Stimulated activated memory B cell treated with anti-CD40 and anti-IgM and Interleukin-4, amounts not matched to agents 10 μg/mL and 1 μg/mL and 100 μg/mL, for 72 hours (primary cell): ENCODE data around the gene SPATA2L.
"Not testable (repeated sequence)": the region's sequence is repeated elsewhere in the genome, so short reads cannot be mapped to it uniquely, and the experiment has no call there.

Experiments
- ATAC-seq: fragments of 150-1000 bp; cut with Tn5 transposase; 2 replicates; pipeline ENCODE4 v1.10.0; 2021
- H3K27ac Mint-ChIP-seq: one replicate; pipeline ENCODE4 v1.8.0; 2022; ENCODE audit warnings: mild to moderate bottlenecking, mixed read lengths
- H3K27me3 Mint-ChIP-seq: one replicate; pipeline ENCODE4 v1.8.0; 2022; ENCODE audit warnings: mixed read lengths
- H3K36me3 Mint-ChIP-seq: one replicate; pipeline ENCODE4 v1.8.0; 2022; ENCODE audit warnings: mixed read lengths
- H3K4me1 Mint-ChIP-seq: one replicate; pipeline ENCODE4 v1.8.0; 2022; ENCODE audit warnings: mixed read lengths
- H3K4me3 Mint-ChIP-seq: one replicate; pipeline ENCODE4 v1.8.0; 2022; ENCODE audit warnings: mild to moderate bottlenecking, moderate library complexity, mixed read lengths
- H3K9me3 Mint-ChIP-seq: one replicate; pipeline ENCODE4 v1.8.0; 2022; ENCODE audit warnings: mixed read lengths

The SPATA2L gene

DNA sequence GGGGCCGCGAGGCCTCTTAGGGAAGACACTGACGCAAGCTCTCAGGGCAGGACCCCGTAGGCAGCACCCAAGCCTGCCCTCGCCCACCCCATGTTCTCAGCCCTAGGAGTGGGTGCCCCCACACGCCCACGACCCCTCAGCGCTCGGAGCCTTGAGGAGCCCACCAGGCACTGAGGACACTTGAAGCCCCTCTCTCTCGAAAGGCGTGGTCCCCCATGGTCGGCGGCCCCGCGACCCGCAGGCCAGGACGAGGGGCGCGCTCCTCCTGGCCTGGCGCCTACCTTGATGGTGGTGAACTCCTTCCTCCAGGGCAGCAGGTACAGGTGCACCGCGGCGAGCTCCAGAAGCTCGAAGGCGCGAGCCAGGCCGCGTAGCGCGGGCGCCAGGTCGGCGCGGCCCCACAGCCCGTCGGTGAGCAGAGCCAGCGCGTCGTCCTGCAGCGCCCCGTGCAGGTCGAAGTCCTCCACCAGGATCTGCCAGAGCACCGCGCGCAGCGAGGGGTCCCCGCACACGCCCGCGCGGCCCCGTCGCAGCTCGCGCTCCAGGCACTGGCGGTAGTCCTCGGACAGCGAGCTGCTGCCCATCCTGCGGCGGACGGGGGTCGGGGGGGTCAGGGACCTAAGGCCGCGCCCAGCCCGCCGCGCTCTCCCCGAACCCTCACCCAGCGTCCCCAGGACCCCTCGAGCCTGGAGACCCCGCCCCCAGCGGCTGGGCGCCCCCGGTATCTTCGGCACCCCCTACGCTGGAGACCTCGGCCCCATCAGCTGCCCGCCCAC, 668 bp downstream of the SPATA2L start:
- H3K27ac Mint-ChIP-seq: peak overlapping the region; percentile 56

DNA sequence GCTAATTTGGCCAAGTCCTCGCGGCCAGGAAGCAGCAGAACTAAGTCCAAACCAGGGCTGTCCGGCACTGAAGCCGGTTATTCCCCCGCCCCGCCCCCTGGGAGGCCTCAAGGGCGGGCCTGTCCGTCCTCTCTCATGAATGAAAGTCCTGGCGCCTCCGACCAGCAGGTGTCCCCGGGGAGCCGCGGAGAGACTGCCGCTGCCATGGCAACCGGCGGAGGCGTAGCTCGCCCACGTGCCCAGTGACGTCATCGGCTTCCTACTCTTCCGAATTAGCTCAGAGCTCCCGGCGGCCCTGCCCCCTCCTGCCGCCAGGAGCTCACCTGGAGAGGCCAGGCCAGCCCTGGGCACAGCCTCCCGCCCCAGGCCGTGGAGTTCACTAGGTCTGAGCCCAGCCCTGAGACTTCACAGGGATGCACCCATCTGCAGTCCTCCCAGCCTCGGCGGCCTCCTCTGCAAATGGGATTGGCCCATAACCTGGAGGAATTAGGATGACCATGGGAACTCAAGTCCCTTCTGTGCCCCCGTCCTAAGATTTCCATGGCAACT, 1.3 kb downstream of the SPATA2L start:
- peak overlapping the region; percentile 86 for H3K4me3 Mint-ChIP-seq
- no peaks in the 10 kb centered on the region for H3K27me3 Mint-ChIP-seq
- peak overlapping the region; percentile 56 for H3K27ac Mint-ChIP-seq
- no peaks in the 10 kb centered on the region for H3K9me3 Mint-ChIP-seq
- peaks cover 38% of the 10 kb centered on the region for H3K4me1 Mint-ChIP-seq
- peaks cover 9% of the 10 kb centered on the region for H3K36me3 Mint-ChIP-seq
- ATAC-seq: peak; percentile 59

More for the DNA sequence above, 668 bp downstream of the SPATA2L start:
- Mint-ChIP-seq H3K4me1 (peaks cover 39% of the 10 kb centered on the region), H3K9me3 (no peaks in the 10 kb centered on the region), H3K27me3 (no peaks in the 10 kb centered on the region), H3K36me3 (peaks cover 2% of the 10 kb centered on the region), H3K4me3 (peak overlapping the region; percentile 86)
- peak; percentile 43 for ATAC-seq

DNA sequence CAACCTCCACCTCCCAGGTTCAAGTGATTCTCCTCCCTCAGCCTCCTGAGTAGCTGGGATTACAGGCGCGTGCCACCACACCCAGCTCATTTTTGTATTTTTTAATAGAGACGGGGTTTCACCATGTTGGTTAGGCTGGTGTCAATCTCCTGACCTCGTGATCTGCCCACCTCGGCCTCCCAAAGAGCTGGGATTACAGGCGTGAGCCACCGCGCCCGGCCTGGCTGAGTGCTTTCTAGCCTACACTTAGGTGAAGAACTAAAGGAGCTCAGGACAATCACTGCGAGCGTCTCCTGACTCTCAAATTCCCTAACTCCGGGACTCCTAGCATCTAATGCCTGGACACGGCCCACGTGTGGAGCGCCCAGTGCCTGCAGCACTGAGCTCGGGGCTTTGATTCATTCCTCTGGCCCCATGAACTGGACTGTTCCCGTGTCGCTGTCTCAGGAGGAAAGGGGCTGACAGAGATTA, 1.8 kb downstream of the SPATA2L start:
- H3K9me3 Mint-ChIP-seq, H3K27me3 Mint-ChIP-seq, ATAC-seq: not testable (repeated sequence)
- Mint-ChIP-seq H3K27ac (peak overlapping the region; percentile 56), H3K4me3 (peak overlapping the region; percentile 86), H3K4me1 (peaks cover 38% of the 10 kb centered on the region), H3K36me3 (peaks cover 14% of the 10 kb centered on the region)

DNA sequence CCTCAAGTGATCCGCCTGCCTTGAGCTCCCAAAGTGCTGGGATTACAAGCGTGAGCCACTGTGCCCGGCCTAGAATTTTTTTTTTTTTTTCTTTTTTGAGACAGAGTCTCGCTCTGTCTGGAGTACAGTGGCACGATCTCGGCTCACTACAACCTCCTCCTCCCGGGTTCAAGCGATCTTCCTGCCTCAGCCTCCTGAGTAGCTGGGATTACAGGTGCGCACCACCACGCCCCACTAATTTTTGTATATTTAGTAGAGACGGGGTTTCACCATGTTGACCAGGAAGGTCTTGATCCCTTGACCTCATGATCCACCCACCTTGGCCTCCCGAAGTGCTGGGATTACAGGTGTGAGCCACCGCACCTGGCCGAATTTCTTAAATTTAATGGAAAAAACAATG, 2.8 kb downstream of the SPATA2L start:
- H3K4me3 Mint-ChIP-seq, H3K9me3 Mint-ChIP-seq, ATAC-seq, H3K27ac Mint-ChIP-seq, H3K27me3 Mint-ChIP-seq: not testable (repeated sequence)
- Mint-ChIP-seq H3K36me3 (peaks cover 17% of the 10 kb centered on the region), H3K4me1 (peaks cover 42% of the 10 kb centered on the region)

DNA sequence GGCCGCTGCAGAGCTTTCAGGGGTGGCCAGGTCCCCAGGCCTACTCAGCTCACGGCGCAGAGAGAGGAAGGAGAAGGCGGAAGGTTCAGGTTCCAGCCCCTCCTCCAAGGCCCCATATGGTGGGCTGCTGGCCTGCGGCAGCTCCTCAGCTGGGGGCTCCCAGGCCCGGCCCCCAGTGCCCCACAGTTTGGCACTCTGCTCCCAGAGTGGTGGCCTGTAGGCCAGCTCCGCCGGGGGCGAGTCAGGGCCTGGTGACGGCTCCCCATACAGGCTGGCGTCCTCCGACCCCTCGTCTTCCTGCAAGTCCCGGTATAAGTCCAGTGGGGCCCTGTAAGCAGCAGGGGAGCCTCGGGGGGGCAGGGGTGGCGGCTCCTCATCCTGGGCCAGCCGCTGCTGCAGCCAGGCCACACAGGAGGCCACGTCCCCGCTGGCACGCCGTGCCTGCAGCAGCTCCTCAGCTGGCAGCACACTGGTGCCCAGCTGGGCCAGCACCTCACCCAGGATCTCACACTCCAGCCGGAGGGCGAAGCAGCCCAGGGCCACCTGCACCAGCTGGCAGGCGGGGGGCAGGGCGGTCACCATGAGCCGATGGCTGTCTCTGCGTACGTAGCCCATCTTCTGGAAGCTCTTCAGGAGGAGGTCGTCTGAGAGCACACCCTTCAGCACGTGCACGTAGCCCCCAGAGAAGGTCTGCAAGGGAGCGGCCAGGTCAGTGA, 3.7 kb downstream of the SPATA2L start:
- Mint-ChIP-seq H3K27ac (no peak overlapping the region), H3K27me3 (no peaks in the 10 kb centered on the region), H3K36me3 (peaks cover 24% of the 10 kb centered on the region), H3K4me1 (peaks cover 47% of the 10 kb centered on the region), H3K4me3 (no peak overlapping the region), H3K9me3 (no peaks in the 10 kb centered on the region)
- ATAC-seq: no peak

DNA sequence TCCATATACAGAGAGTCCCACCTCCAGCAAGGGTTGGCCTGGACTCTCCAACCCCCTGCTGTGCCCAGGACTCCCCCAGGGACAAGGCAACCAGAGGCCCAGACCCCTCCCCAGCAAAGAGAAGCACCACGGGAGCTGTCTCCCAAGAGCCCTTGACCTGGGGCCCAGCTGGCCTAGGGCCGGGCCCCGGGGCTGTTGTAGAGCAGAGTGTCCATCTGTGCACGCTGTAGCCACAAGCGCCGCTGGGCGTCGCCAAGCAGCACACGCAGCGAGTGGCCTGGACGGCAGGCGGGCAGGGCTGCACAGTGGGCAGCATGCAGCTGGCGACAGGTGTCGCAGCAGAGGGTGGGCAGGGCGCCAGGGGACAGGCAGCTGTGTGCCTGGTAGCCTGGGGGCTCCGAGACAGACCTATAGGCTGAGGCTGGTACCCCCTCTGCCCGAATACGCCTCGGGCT, 4.3 kb downstream of the SPATA2L start:
- H3K9me3 Mint-ChIP-seq: no peaks in the 10 kb centered on the region
- H3K27me3 Mint-ChIP-seq: no peaks in the 10 kb centered on the region
- H3K4me3 Mint-ChIP-seq: no peak overlapping the region
- peaks cover 41% of the 10 kb centered on the region for H3K4me1 Mint-ChIP-seq
- H3K27ac Mint-ChIP-seq: no peak overlapping the region
- no peak for ATAC-seq
- peaks cover 24% of the 10 kb centered on the region for H3K36me3 Mint-ChIP-seq

DNA sequence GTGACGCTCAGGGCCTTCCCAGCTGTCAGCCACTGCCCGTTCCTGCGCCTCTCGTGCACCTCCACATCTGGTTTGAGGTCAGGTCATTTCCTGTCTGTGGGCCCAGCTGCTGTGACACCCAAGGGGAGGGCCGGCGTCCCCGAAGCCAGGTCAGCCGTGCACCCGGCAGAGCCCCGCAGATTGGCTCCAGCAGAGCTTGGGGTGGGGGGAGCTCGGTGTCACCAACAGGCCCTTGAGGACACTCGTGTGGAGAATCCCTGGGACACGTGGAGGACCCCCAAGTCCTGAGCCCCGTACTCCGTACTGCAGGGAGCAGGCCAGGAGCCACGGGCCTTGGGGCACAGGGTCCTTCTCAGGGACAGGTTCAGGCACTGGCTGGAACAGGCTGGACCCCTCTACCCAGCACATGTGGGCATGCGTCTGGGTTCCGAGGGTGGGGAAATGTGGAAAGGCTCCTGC, 4.8 kb downstream of the SPATA2L start:
- no peak overlapping the region for H3K4me3 Mint-ChIP-seq
- H3K36me3 Mint-ChIP-seq: peaks cover 26% of the 10 kb centered on the region
- H3K9me3 Mint-ChIP-seq: no peaks in the 10 kb centered on the region
- no peaks in the 10 kb centered on the region for H3K27me3 Mint-ChIP-seq
- H3K4me1 Mint-ChIP-seq: peaks cover 41% of the 10 kb centered on the region
- no peak overlapping the region for H3K27ac Mint-ChIP-seq
- no peak for ATAC-seq

DNA sequence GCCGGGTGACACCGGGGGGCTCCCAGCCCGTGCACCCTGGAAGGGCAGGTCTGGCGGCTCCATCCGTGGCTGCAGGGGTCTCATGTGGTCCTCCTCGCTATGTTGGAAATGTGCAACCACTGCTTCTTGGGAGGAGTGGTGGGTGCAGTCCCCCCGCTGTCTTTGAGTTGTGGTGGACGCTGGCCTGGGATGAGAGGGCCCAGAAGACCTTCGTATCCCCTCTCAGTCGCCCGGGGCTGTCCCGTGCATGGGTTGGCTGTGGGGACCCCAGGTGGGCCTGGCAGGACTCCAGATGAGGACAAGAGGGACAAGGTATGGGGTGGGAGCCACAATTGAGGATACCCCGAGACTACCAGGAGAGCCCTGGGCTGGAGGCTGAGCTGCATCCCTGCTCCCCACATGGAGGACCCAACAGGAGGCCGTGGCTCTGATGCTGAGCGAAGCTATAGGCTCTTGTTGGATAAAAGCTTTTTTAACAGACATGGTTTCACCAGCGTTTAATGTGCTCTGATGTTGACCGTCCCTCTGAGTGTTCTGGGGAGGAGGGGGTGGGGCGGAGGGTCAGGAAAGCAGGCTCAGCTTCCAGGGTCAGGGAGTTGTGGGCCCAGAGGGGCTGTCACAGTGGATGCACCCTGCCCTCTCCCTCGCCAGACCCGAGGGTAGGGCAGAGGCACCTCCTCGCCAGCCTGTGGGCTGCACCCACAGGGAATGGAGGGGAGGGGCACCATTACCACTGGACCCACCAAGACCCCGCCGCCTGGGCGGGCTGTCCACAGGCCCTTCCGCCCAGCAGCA, 5.4 kb downstream of the SPATA2L start:
- no peak for ATAC-seq
- H3K27ac Mint-ChIP-seq: no peak overlapping the region
- no peak overlapping the region for H3K4me3 Mint-ChIP-seq
- peaks cover 30% of the 10 kb centered on the region for H3K36me3 Mint-ChIP-seq
- no peaks in the 10 kb centered on the region for H3K9me3 Mint-ChIP-seq
- H3K27me3 Mint-ChIP-seq: no peaks in the 10 kb centered on the region
- peaks cover 41% of the 10 kb centered on the region for H3K4me1 Mint-ChIP-seq

DNA sequence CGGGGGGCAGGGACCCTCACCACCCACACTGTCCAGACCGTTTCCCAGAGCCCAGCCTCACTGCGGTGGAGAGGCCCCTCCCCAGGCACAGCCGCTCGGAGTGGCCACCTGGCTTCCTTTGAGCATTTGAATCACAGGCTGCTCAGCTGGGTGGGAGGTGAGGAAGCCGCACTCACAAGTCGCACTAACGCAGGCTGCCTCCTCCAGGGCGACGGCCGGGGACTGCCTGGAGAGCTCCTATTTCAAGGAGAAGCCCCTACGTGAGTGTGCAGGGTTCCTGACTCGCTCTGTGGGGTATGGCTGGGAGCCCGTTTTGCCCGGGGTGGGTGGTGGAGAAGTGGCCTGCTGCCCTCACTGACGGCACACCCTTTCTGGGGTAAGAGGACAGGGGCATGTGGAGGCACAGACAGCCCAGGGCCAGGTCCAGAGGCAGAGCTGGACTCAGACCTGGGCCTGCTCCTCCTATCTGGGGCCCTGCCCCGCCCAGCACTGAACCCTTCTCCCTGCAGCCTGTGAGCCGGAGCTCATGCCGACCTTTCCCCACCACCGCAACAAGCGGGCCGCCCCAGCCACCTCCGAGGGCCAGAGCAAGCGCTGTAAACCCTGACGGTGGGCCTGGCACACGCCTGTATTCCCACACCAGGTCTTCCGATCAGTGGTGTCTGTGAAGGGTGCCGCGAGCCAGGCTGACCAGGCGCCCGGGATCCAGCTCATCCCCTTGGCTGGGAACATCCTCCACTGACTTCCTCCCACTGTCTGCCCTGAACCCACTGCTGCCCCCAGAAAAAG, 6.2 kb downstream of the SPATA2L start:
- Mint-ChIP-seq H3K4me1 (peaks cover 41% of the 10 kb centered on the region), H3K27ac (no peak overlapping the region), H3K27me3 (no peaks in the 10 kb centered on the region), H3K4me3 (no peak overlapping the region), H3K9me3 (no peaks in the 10 kb centered on the region), H3K36me3 (peaks cover 35% of the 10 kb centered on the region)
- no peak for ATAC-seq

DNA sequence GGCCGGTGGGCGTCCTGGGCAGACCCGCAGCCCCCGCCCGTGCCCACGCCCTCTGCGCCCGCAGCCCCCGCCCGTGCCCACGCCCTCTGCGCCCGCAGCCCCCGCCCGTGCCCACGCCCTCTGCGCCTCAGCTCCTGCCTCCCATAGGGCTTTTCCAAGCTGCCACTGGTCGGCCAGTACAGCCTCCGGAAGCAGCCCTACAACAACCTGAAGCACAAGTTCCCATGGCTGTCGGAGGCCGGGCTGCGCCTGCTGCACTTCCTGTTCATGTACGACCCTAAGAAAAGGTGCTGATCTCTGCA, 6.8 kb downstream of the SPATA2L start:
- not testable (repeated sequence) for ATAC-seq, H3K27me3 Mint-ChIP-seq, H3K4me3 Mint-ChIP-seq, H3K27ac Mint-ChIP-seq, H3K9me3 Mint-ChIP-seq
- H3K4me1 Mint-ChIP-seq: peaks cover 37% of the 10 kb centered on the region
- H3K36me3 Mint-ChIP-seq: peaks cover 39% of the 10 kb centered on the region

DNA sequence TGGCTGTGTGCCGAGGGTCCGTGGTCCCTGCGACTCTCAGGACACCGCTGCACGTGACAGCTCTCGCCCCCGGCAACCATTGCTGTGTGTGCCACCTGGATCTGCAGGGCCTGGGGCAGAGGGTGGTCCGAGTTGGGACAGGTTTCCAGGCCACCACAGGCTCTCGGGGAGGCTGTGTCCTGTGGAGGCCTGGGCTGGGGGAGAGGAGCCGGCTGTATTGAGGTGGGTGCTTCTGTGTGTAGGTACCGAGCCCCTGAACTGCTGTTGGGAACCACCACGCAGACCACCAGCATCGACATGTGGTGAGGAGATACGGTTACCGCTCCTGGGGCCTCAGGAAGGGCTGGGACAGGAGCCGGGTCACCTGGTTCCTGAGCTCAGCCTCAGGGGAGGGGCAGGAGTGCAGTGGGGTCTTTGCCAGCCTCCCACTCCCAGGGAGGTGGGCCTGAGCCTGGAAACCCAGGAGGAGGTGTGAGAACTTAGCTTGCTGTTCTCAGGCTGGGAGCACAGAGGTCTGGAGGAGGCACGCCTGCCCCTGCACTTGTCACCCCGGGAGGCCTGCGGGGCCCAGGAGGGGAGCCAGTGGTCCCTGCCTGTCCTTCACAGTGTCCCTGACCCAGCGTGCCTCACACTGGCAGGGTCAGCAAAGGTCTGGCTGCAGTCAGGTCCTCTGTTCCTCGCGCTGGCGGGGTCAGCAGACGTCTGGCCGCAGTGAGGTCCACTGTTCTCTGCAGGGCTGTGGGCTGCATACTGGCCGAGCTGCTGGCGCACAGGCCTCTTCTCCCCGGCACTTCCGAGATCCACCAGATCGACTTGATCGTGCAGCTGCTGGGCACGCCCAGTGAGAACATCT, 7.3 kb downstream of the SPATA2L start:
- H3K4me3 Mint-ChIP-seq: no peak overlapping the region
- ATAC-seq: no peak
- H3K9me3 Mint-ChIP-seq: no peaks in the 10 kb centered on the region
- H3K27ac Mint-ChIP-seq: no peak overlapping the region
- peaks cover 33% of the 10 kb centered on the region for H3K4me1 Mint-ChIP-seq
- H3K36me3 Mint-ChIP-seq: peaks cover 39% of the 10 kb centered on the region
- H3K27me3 Mint-ChIP-seq: no peaks in the 10 kb centered on the region

DNA sequence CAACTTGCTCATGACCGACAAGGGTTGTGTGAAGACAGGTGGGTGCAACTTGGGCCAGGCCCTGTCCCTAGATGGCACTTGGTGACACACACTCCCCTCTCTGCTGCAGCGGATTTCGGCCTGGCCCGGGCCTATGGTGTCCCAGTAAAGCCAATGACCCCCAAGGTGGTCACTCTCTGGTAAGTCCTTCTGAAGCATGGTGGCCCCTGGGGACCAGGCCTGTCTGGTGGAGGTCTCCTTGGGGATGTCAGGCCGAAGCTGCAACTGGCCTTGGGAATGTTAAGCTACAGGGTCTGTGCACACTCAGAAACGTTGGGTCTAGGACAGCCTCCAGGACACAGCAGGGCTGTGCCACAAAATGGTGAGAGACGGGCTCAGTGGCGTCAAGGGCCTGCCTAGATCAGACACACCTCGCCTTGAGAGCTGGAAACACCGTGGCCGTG, 8.2 kb downstream of the SPATA2L start:
- H3K4me1 Mint-ChIP-seq: peaks cover 29% of the 10 kb centered on the region
- no peaks in the 10 kb centered on the region for H3K27me3 Mint-ChIP-seq
- no peak overlapping the region for H3K4me3 Mint-ChIP-seq
- no peak overlapping the region for H3K27ac Mint-ChIP-seq
- no peak for ATAC-seq
- no peaks in the 10 kb centered on the region for H3K9me3 Mint-ChIP-seq
- H3K36me3 Mint-ChIP-seq: peaks cover 39% of the 10 kb centered on the region

DNA sequence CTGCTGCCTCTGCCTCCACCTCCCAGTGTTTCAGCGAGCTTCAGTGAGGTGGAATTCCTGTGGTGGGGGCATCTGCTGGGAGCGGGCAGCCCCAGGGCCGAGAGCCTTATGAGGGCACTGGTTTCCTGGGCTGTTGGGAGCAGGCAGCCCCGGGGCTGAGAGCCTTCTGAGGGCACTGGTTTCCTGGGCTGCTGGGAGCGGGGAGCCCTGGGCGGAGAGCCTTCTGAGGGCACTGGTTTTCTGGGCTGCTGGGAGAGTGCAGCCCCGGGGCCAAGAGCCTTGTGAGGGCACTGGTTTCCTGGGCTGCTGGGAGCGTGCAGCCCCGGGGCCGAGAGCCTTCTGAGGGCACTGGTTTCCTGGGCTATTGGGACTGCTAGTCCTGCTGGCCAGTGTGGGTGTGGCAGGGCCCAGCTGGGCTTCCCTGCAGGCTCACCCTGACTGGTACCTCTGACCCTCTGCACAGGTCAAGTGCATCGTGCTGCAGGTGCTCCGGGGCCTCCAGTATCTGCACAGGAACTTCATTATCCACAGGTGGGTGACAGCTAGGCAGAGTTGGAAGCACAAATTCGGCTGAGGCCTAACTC, 9.4 kb downstream of the SPATA2L start:
- no peak for ATAC-seq
- no peak overlapping the region for H3K4me3 Mint-ChIP-seq
- no peaks in the 10 kb centered on the region for H3K27me3 Mint-ChIP-seq
- H3K9me3 Mint-ChIP-seq: no peaks in the 10 kb centered on the region
- H3K36me3 Mint-ChIP-seq: peaks cover 39% of the 10 kb centered on the region
- H3K27ac Mint-ChIP-seq: no peak overlapping the region
- H3K4me1 Mint-ChIP-seq: peaks cover 39% of the 10 kb centered on the region
